Peyer's patch (tissue), 4 donors: ENCODE results near the gene HDGFL2.

ENCODE experiments used
- POLR2A ChIP-seq, 2 donors: fragments of 450-650 bp; IDR thresholded peaks; one replicate each; pipeline ENCODE4 v1.5.1; 2017; ENCODE audit warnings: antibody characterized with exemption in 2 of 2, mild to moderate bottlenecking in 2 of 2, moderate library complexity in 2 of 2
- TF ChIP-seq, protein P1 (sequence below), 6 experiments: fragments of 450-650 bp in 4 of 6; fragments of 200-600 bp in 2 of 6; sonication (generic) in 1 of 6; IDR thresholded peaks; one replicate each; pipeline ENCODE4 v1.5.1; 2017 to 2019; ENCODE audit warnings: antibody characterized with exemption in 6 of 6, mild to moderate bottlenecking in 3 of 6, moderate library complexity in 1 of 6

DNA sequence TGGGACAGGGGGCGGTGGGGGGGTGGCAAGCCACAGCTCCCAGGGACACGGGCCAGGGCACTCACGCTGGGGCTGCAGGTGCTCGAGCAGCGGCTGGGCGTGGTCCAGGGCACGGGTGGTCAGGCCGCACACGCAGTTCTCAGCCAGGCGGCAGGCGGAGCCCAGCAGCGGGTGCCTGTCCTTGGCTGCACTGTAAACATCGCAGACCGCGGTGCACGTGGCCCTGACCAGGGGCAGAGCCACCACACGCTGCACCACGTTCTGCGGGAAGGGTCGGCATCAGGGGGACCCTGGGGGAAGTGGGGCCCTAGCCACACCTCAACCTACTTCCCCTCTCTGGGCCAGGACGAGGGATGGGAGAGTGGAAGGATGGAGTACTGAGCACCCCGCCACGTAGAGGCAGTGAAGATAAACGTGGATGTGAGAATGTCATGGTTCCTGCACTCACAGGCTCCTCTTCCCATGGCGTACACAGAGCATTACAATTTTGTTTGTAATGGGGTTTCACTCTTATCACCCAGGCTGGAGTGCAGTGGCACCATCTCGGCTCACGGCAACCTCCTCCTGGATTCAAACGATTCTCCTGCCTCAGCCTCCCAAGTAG, 59.6 kb downstream of the HDGFL2 start:
- TF ChIP-seq, protein P1, sequence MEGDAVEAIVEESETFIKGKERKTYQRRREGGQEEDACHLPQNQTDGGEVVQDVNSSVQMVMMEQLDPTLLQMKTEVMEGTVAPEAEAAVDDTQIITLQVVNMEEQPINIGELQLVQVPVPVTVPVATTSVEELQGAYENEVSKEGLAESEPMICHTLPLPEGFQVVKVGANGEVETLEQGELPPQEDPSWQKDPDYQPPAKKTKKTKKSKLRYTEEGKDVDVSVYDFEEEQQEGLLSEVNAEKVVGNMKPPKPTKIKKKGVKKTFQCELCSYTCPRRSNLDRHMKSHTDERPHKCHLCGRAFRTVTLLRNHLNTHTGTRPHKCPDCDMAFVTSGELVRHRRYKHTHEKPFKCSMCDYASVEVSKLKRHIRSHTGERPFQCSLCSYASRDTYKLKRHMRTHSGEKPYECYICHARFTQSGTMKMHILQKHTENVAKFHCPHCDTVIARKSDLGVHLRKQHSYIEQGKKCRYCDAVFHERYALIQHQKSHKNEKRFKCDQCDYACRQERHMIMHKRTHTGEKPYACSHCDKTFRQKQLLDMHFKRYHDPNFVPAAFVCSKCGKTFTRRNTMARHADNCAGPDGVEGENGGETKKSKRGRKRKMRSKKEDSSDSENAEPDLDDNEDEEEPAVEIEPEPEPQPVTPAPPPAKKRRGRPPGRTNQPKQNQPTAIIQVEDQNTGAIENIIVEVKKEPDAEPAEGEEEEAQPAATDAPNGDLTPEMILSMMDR (IDR thresholded peaks at IDR 0.05) = no peak
- TF ChIP-seq POLR2A (IDR thresholded peaks at IDR 0.05) = no peak
